Stimulated activated effector memory CD8-positive, alpha-beta T cell treated with anti-CD3 and anti-CD28 coated beads, Interleukin-12 subunit alpha, Interleukin-12 subunit beta, amount 100 ng/mL, for 72 hours (primary cell): ENCODE results near the gene IPP.
"Not testable (repeated sequence)": the region's sequence is repeated elsewhere in the genome, so short reads cannot be mapped to it uniquely, and the experiment has no call there.

Experiments
- ATAC-seq: fragments of 150-1000 bp; cut with Tn5 transposase; 2 replicates; pipeline ENCODE4 v1.10.0; 2021
- DNase-seq, 2 donors: peaks; one replicate each; pipeline ENCODE4 v3.0.0; 2021 to 2022; ENCODE audit warnings: low spot score in 2 of 2
- H3K27ac Mint-ChIP-seq: one replicate; pipeline ENCODE4 v1.8.0; 2022; ENCODE audit warnings: mild to moderate bottlenecking, mixed read lengths
- H3K36me3 Mint-ChIP-seq: one replicate; pipeline ENCODE4 v1.8.0; 2022; ENCODE audit warnings: mild to moderate bottlenecking, mixed read lengths
- H3K4me1 Mint-ChIP-seq: one replicate; pipeline ENCODE4 v1.8.0; 2022; ENCODE audit warnings: mixed read lengths
- H3K4me3 Mint-ChIP-seq: one replicate; pipeline ENCODE4 v1.8.0; 2022; ENCODE audit warnings: mild to moderate bottlenecking, mixed read lengths
- H3K9me3 Mint-ChIP-seq: one replicate; pipeline ENCODE4 v1.8.0; 2022; ENCODE audit warnings: mixed read lengths

The IPP gene

DNA sequence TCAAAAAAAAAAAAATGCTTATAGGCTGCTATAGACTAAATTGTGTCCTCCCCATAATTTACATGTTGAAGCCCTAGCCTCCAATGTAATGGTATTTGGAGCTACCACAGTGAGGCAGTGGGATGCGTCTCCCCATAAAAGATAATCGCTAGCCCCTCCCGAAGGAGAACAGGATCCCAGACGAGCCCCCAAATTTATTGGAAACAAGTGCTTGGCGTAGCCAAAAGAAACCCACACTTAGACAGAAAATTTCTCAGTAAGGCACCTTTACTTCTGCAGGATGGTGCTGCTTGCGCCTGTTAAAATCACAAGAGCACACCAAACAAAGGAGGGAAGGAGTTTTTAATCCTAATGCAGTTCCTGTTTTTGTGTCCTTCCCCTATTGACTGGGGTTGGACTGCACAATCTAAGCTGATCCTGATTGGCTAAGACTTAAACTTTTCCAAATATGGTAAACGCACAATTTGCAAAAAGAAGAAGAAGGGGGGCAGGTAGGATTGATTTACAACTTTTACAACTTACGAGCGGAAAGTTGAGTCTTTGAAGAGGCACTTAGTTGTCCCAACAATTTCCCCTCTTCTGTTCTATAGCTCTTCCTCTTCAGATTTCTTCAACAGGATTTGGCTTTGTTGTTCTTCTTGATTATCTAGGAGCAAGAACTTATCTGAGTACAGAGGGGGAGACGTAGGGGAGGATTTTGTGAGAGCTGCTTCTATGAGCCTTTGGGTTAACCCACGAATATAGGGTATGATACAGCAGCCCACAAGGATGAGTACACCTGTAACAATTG, 3.0 kb upstream of the IPP start:
- Mint-ChIP-seq H3K4me1 (peaks cover 7% of the 10 kb centered on the region), H3K27ac (no peak overlapping the region), H3K4me3 (no peak overlapping the region), H3K36me3 (peaks cover 14% of the 10 kb centered on the region), H3K9me3 (peaks cover 3% of the 10 kb centered on the region)
- DNase-seq, result no peak
- ATAC-seq, result no peak

DNA sequence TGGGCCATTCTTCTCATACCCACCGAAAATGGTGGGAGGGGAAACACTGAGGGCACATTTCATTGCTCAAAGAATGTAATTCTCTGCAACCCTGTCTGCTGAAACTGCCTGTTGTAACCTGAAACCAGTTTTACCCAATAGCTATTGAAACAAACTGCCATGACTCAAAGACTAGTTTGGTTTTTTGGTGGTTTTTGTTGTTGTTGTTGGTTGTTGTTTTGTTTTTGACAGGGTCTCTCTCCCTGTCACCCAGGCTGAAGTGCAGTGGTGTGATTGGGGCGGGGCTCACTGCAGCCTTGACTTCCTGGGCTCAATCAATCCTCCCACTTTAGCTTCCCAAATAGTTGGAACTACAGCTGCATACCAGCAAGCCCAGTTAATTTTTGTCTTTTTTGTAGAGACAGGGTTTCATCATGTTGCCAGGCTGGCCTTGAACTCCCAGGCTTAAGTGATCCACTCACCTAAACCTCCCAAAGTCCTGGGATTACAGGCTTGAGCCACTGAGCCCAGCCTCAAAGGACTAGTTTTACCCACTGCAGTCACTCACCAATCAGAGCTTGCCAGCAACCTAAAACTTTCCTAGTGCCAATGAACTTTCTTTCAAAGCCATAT, 2.1 kb upstream of the IPP start:
- DNase-seq (no peak), ATAC-seq (no peak)
- peaks cover 3% of the 10 kb centered on the region for H3K9me3 Mint-ChIP-seq
- H3K36me3 Mint-ChIP-seq, result peaks cover 14% of the 10 kb centered on the region
- H3K4me1 Mint-ChIP-seq, result peaks cover 7% of the 10 kb centered on the region
- H3K27ac Mint-ChIP-seq, result no peak overlapping the region
- H3K4me3 Mint-ChIP-seq, result no peak overlapping the region

DNA sequence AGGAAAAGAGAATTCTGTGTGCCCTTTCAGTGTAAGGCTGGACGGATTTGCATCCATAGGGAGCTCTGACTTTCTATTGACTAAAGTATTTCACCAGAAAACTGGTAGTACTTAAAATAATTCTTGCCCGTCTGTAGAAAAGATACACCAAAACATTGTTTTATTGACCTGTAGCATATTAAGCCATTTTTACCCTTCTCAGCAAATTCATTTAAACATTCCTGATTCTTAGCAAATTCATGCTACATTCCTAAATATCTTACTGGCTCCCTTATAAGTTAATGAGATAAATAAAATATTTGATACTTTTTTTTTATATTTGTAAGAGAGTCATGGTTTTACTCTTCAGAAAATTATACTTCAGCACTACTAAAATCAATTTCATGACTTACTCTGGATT, 1.6 kb upstream of the IPP start:
- Mint-ChIP-seq H3K4me1 (peaks cover 7% of the 10 kb centered on the region), H3K9me3 (peaks cover 3% of the 10 kb centered on the region), H3K27ac (peak overlapping the region; percentile 72), H3K4me3 (peak overlapping the region; percentile 98), H3K36me3 (peaks cover 14% of the 10 kb centered on the region)
- ATAC-seq (no peak), DNase-seq (no peak)

DNA sequence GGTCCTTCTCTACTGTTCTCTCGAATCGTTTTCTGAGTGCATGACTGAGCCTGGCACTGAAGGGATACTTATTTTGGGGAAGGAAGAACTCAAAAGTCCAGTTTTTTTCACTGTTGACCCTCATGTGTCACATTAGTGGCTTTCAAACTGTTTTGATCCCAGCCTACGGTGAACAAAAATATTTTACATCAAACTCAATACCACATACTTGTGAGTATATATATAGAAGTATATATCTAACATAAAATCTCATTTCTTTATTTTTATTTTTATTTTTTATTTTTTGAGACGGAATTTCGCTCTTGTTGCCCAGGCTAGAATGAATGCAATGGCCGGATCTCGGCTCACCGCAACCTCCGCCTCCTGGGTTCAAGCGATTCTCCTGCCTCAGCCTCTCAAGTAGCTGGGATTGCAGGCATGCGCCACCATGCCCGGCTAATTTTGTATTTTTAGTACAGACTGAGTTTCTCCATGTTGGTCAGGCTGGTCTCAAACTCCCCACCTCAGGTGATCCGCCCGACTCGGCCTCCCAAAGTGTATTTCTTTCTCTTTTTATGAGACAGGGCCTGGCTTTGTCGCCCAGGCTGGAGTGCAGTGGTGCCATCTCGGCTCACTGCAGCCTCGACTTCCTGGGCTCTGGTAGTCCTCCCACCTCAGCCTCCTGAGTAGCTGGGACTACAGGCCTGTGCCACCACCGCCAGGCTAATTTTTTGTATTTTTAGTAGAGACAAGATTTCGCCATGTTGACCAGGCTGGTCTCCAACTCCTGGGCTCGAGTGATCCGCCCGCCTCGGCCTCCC, 786 bp upstream of the IPP start:
- not testable (repeated sequence) for ATAC-seq, H3K4me1 Mint-ChIP-seq, H3K9me3 Mint-ChIP-seq, DNase-seq
- Mint-ChIP-seq H3K36me3 (peaks cover 14% of the 10 kb centered on the region), H3K4me3 (peak overlapping the region; percentile 98), H3K27ac (peak overlapping the region; percentile 99)

DNA sequence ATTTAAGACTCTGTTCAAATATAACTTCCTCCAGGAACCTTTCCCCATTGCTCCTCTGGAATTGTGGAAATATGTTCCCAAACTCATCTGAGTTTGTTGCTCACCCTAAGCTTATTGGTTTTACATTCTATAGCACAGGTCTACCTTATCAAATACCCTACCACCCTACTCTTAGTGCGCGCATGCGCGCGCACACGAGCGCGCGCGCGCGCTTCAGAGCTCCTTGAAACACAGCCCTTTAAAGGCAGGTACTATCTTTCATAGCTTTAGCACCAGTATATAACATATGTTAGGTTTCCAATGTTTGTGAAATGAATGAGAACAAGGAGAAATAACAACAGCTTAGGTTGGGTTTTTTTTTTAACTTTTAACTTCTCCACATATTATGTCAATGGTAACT, 3.5 kb downstream of the IPP start:
- H3K4me3 Mint-ChIP-seq, result no peak overlapping the region
- no peak for ATAC-seq
- H3K9me3 Mint-ChIP-seq, result no peaks in the 10 kb centered on the region
- peaks cover 57% of the 10 kb centered on the region for H3K36me3 Mint-ChIP-seq
- no peak for DNase-seq
- H3K4me1 Mint-ChIP-seq, result peaks cover 7% of the 10 kb centered on the region
- H3K27ac Mint-ChIP-seq, result no peak overlapping the region

DNA sequence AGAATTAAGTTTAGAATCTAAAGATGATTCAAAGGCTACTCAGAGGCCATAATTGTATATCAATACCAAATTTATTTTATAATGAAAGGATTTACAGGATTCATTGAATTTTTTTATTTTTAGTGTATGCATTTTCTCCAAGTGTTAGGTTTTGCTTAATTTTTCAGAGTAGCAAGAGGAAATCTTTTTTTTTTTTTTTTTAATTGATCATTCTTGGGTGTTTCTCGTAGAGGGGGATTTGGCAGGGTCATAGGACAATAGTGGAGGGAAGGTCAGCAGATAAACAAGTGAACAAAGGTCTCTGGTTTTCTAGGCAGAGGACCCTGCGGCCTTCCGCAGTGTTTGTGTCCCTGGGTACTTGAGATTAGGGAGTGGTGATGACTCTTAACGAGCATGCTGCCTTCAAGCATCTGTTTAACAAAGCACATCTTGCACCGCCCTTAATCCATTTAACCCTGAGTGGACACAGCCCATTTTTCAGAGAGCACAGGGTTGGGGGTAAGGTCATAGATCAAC, 10.8 kb downstream of the IPP start:
- H3K4me3 Mint-ChIP-seq, H3K9me3 Mint-ChIP-seq, ATAC-seq, H3K27ac Mint-ChIP-seq, H3K4me1 Mint-ChIP-seq, DNase-seq: not testable (repeated sequence)
- H3K36me3 Mint-ChIP-seq, result peaks cover 52% of the 10 kb centered on the region

DNA sequence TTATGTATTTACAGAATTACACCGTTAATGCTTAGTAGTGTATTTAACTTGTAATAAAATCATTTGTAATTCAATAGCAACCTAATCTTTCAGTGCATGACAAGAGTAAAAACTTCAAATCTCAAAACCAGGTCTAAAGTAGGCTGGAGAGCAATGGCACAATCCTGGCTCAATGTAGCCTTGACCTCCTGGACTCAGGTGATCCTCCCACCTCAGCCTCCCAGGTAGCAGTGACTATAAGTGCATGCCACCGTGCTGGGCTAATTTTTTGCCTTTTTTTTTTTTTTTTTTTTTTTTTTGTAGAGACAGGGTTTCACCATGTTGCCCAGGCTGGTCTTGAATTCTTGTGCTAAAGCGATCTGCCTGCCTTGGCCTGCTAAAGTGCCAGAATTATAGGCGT, 11.3 kb downstream of the IPP start:
- no peak for DNase-seq
- no peak for ATAC-seq
- peaks cover 47% of the 10 kb centered on the region for H3K36me3 Mint-ChIP-seq
- no peak overlapping the region for H3K27ac Mint-ChIP-seq
- H3K4me3 Mint-ChIP-seq, result no peak overlapping the region
- H3K4me1 Mint-ChIP-seq, result no peaks in the 10 kb centered on the region
- H3K9me3 Mint-ChIP-seq, result no peaks in the 10 kb centered on the region

DNA sequence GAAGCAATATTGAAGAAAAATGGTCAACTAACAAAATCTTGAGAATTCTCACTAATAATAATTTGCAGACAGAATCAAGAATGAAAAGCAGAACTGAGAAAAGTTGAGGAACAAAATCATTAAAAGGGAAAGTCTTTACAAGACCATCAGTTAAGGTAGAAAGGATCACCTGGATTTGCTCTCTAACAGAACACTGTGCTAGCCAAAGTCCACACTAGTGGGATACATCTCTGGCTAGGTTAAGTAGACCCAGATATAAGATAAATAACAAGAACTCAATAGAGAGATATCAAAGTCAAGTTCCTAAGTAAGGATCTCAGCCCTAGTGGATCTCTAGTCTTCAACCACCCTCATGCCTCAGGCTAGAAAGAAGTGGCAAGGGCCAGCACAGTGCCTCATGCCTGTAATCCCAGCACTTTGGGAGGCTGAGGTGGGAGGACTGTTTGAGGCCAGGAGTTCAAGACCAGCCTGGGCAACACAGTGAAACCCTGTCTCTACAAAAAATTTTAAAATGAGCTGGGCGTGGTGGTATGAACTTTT, 19.6 kb downstream of the IPP start:
- H3K27ac Mint-ChIP-seq, result no peak overlapping the region
- peaks cover 45% of the 10 kb centered on the region for H3K36me3 Mint-ChIP-seq
- no peak overlapping the region for H3K4me3 Mint-ChIP-seq
- DNase-seq (no peak), ATAC-seq (no peak)
- no peaks in the 10 kb centered on the region for H3K9me3 Mint-ChIP-seq
- peaks cover 8% of the 10 kb centered on the region for H3K4me1 Mint-ChIP-seq

DNA sequence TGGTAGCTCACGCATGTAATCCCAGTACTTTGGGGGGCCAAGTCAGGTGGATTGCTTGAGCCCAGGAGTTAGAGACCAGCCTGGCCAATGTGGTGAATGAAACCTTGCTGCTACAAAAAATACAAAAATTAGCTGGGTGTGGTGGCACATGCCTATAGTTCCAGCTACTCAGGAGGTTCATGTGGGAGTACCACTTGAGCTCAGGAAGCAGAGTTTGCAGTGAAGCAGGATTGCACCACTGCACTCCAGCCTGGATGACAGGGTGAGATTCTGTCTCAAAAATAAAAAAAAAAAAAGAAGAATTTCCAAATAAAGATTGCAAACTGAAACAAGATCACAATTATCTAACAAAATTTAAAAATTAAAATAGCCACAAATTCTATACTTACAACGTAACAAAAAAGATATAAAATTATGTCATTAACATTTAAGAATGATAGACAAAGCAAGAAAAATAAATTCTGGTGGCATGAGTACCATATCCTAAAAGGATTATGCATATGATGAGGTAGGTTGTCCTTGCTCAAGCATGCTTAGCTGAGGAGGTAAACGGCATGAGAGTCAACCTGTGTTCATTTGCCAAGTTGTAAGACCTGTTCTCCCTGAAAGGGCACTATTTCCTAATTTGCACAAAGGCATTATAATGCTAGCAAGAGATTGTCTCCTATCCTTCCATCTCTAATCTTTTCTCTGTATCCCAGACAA, 20.2 kb downstream of the IPP start:
- Mint-ChIP-seq H3K9me3 (no peaks in the 10 kb centered on the region), H3K4me1 (peaks cover 8% of the 10 kb centered on the region), H3K36me3 (peaks cover 45% of the 10 kb centered on the region), H3K4me3 (no peak overlapping the region), H3K27ac (no peak overlapping the region)
- no peak for ATAC-seq
- DNase-seq, result no peak

DNA sequence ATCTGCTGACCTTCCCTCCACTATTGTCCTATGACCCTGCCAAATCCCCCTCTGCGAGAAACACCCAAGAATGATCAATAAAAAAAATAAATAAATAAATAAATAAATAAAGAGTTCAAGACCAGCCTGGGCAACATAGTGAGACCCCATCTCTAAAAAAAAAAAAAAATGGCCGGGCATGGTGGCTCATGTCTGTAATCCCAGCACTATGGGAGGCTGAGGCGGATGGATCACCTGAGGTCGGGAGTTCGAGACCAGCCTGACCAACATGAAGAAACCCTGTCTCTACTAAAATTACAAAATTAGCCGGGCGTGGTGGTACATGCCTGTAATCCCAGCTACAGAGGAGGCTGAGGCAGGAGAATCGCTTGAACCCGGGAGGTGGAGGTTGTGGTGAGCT, 24.4 kb downstream of the IPP start:
- not testable (repeated sequence) for H3K4me1 Mint-ChIP-seq, DNase-seq, H3K27ac Mint-ChIP-seq, H3K4me3 Mint-ChIP-seq, H3K9me3 Mint-ChIP-seq, ATAC-seq
- peaks cover 28% of the 10 kb centered on the region for H3K36me3 Mint-ChIP-seq

DNA sequence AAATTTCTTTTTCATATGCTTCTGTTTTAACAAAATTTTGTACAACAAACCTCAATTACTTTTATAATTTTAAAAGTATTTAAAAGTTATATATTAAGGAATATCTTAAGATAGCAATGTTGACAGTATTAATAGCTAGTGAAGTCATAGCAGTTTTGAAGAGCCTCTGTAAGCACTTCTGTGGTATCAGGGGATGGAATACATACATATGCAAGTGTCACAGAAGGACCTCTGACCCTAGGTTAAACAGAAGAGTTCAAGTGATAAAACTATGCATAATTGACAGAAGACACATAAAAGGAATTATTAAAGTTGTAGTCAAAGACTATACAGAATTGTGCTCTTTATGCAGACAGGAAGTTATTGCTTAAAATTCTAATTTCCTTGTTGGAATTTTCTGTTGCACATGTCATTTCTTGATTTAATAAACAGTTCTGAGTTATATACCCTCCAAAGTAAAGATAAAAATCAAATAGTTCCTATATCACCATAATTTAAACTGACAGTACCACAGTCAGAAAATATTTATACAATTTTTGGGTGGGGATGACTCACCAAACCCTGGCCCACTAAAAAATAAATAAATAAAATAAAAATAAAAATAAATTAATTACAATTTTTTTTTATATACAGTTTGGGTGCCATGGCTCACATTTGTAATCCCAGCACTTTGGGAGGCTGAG, 27.1 kb downstream of the IPP start:
- Mint-ChIP-seq H3K9me3 (no peaks in the 10 kb centered on the region), H3K36me3 (peaks cover 19% of the 10 kb centered on the region), H3K4me1 (no peaks in the 10 kb centered on the region), H3K27ac (no peak overlapping the region), H3K4me3 (no peak overlapping the region)
- ATAC-seq (no peak), DNase-seq (no peak)

DNA sequence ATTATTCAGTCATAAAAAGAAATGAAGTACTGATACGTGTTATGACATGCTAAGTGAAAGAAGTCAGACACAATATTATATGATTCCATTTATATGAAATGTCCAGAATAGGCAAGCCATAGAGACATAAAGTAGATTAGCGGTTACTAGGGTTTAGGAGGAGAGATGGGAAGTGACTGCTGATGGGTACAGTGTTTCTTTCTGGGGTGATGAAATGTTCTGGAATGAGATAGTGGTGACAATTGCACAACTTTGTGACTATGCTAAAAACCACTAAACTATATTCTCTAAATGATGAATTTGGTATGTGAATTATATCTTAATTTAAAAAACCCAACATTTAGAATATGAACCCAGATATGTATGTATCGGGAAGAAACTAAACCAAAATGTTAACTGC, 27.6 kb downstream of the IPP start:
- Mint-ChIP-seq H3K9me3 (no peaks in the 10 kb centered on the region), H3K27ac (no peak overlapping the region), H3K4me1 (no peaks in the 10 kb centered on the region), H3K4me3 (no peak overlapping the region), H3K36me3 (peaks cover 22% of the 10 kb centered on the region)
- DNase-seq (no peak), ATAC-seq (no peak)

DNA sequence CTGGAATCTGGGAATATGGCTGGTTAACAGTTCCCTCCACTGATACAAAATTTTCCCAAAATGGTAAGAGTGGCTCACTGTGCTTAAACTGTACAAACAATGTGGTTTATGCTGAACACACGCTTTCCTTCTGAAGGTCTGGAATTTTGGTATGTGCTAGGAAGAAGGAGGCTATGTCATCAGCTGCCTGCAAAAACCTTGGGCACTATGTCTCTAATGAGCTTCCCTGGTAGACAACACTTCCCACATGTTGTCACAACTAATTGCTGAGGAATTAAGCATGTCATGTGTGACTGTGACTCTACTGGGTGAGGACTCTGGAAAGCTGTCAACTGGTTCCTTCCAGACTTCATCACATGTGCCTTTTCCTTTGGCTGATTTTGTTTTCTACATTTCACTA, 29.2 kb downstream of the IPP start:
- Mint-ChIP-seq H3K4me1 (no peaks in the 10 kb centered on the region), H3K4me3 (no peak overlapping the region), H3K27ac (no peak overlapping the region), H3K9me3 (no peaks in the 10 kb centered on the region), H3K36me3 (peaks cover 9% of the 10 kb centered on the region)
- no peak for ATAC-seq
- DNase-seq, result no peak

DNA sequence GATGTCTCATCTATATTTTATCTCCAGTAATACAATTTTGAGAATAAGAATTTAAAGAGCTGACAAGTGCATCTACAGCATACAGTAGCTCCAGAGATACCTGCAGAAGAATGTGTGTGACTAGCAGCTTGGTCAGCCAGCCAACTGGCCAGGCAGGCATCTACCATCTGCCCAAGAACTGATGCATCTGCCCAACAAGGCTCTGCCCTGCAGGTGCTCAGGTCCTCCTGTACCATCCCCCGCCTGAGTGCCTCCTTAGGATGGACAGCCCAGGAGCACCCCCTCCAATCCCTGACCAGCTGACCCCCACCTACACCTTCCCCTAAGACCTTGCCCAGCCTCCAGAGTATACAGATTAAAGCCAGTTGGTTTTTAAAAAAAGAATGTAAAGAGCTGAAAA, 32.2 kb downstream of the IPP start:
- Mint-ChIP-seq H3K9me3 (no peaks in the 10 kb centered on the region), H3K36me3 (peaks cover 38% of the 10 kb centered on the region), H3K4me3 (no peak overlapping the region), H3K27ac (no peak overlapping the region), H3K4me1 (no peaks in the 10 kb centered on the region)
- no peak for DNase-seq
- no peak for ATAC-seq
